Left renal cortex interstitium (tissue), 4 donors: ENCODE results near the gene PRRC2A. TPM values are rescaled to one million over a fixed set of nuclear protein-coding genes. Genes with fewer than 3 reads are reported as not detected.

Source experiments
- DNase-seq, 4 donors: peaks; one replicate each; pipeline ENCODE4 v3.0.0-alpha.2; 2013; ENCODE audit warnings: low read depth in 4 of 4, low spot score in 2 of 4, missing footprints in 1 of 4
- polyA plus RNA-seq, 4 donors: library from polyadenylated mRNA; unstranded; fragments of 120-200 nt; gene quantifications; one replicate each; pipeline ENCODE4 v1.2.1, GENCODE V29; 2013; ENCODE audit not compliant: insufficient read length in 4 of 4

Gene PRRC2A
- polyA plus RNA-seq, 4 donors, result 129 to 238 (median 197) TPM

GRCh38 chr6:31621991-31622390 lies 1.5 kb downstream of the PRRC2A start:
- DNase-seq, result peak in 1 of 4 donors; percentile 14

GRCh38 chr6:31622684-31623091 lies 2.2 kb downstream of the PRRC2A start:
- DNase-seq, result no peak

DNA sequence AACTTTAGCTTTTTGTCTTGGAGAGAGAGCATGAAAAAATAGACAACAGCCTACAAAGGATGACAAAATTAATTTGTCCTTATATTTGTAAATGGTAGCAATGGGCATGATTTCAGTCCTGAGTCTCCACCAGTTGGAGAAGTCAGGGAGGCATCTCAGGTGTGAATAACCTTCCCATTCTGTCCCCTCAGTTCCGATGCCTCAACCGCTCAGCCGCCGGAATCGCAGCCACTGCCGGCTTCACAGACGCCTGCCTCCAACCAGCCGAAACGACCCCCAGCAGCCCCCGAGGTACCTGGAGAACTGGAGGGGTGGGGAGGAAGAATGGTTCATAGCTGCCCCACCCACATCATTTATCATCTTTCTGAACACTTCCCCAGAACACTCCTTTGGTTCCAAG lies 3.6 kb downstream of the PRRC2A start:
- DNase-seq, result no peak

GRCh38 chr6:31626952-31627351 lies 6.4 kb downstream of the PRRC2A start:
- no peak for DNase-seq

GRCh38 chr6:31627690-31628287 lies 7.3 kb downstream of the PRRC2A start:
- DNase-seq, result no peak

DNA sequence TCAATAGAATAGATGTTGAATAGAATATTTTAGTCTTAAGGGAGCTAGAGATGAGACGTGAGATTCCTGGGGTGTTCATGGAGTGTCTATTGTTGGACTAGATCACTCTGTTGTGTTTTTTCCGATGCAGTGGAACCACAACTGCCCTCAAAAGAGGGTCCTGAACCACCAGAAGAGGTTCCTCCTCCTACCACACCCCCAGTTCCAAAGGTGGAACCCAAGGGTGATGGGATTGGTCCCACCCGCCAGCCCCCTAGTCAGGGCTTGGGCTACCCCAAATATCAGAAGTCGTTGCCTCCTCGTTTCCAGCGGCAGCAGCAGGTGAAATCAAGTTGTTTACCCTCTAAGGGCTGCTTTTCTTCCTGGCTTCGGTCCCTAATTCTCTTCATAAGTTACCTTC lies 8.5 kb downstream of the PRRC2A start:
- no peak for DNase-seq

DNA sequence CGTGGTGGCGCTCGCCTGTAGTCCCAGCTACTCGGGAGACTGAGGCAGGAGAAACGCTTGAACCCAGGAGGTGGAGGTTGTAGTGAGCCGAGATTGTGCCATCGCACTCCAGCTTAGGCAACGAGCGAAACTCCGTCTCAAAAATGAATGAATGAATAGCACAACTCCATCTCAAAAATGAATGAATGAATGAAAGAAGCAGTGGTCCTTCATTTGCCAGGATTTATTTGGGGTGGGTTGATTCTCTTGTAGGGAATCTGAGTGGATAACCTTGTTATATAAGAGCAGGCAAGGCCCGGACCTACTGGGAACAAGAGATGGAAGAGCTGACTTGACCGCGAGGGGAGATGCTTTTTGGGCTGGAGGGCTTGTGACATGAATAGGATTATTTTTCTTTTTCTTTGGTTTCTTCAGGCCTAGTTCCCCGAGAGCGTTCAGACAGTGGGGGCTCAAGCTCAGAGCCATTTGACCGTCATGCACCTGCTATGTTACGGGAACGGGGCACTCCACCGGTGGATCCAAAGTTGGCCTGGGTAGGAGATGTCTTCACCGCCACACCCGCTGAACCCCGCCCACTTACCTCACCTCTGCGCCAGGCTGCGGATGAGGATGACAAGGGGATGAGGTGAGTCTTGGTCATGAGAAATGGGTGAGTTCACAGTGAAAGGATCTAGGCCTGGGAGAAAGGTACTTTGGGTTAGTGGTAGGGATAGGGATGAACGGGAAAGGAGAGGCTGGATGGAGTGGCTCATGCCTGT lies 9.8 kb downstream of the PRRC2A start:
- DNase-seq, result no peak

DNA sequence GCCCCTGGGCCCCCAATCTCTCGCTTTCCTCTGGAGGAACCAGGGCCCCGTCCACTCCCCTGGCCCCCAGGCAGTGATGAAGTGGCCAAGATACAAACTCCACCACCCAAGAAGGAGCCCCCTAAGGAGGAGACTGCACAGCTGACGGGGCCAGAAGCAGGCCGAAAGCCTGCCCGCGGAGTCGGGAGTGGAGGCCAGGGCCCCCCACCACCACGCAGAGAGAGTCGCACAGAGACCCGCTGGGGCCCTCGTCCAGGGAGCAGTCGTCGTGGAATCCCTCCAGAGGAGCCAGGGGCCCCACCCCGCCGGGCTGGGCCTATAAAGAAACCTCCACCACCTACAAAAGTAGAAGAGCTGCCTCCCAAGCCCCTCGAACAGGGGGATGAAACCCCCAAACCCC lies 10.7 kb downstream of the PRRC2A start:
- no peak for DNase-seq

- no peak for DNase-seq
Measured at GRCh38 chr6:31631681-31632278, 11.3 kb downstream of the PRRC2A start.

GRCh38 chr6:31632279-31632946 lies 11.9 kb downstream of the PRRC2A start:
- no peak for DNase-seq

DNA sequence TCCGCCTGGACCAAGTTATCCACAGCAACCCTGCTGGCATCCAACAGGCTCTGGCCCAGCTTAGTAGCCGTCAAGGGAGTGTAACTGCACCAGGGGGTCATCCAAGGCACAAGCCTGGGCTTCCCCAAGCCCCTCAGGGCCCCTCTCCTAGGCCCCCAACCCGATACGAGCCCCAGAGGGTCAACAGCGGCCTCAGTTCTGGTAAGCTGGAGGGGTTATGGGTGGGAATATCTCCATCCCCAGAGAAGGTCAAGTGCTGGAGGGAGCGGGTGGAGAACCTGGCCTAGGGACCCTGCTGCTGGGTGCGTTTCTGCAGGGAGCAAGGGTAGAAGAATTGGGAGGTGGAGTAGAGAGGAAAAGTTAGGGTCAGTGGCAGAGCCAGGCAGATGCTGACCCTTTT lies 12.9 kb downstream of the PRRC2A start:
- DNase-seq, result no peak

- no peak for DNase-seq
Measured at GRCh38 chr6:31634131-31634530, 13.6 kb downstream of the PRRC2A start.

GRCh38 chr6:31634969-31635575 lies 14.6 kb downstream of the PRRC2A start:
- DNase-seq, result no peak

GRCh38 chr6:31636698-31637596 lies 16.4 kb downstream of the PRRC2A start:
- DNase-seq, result no peak

DNA sequence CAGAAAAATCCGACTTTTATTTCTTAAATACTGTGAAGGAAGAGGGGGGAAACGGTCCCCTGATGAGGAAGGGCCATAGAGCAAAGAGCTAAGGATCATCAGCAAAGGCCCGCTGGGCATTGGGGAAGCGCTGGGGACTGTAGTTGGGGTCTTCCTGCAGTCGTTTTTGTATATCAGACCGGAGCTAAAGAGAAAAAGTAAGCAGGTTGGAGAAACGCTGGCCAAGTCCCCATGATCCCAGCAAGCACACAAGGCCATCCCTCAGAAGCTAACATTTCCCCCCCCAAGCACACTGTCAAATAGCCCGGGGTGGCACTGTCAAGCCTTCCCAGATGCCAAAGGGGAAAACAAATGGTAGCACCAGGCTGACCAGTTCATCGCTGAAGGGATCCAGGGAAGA lies 18.5 kb downstream of the PRRC2A start:
- DNase-seq, result no peak

DNA sequence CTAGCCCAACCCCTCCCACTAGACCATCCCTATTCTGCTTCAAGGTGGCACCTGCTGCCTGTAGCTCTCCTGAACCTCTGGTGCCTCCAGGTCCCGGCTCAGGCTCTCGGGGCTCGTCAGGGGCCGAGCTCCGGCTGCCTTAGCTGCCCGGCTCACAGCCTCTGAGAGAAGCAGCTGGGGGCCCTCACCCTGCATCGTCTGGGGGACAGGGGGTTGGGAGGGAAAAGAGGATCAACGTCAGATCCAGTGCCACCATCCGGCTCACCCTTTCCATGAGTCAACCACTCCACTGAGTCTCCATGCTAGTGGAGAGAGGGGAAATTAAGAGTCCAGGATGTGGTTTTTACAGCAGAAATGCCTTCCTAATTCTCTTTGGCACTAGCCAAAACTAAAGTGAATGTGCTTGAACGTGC lies 18.9 kb downstream of the PRRC2A start:
- DNase-seq, result no peak

DNA sequence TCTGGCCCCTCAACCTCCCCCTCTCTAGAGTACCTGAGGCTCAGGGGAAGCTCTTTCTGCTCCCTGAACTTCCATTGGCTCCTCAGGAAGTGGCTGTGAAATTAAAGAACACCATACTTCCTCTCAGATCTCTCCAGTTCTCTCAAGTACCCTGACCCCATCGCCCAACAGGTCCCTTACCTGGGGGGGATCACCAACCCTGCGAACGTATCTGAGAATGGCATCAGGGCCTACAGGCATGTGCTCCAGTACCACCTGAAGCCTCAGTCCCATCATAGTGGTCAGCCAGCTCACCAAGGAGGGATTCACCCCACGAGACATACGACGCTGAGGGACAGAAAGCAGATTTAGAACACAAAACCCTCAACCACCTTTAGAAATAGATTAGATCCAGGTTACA lies 20.1 kb downstream of the PRRC2A start:
- no peak for DNase-seq

GRCh38 chr6:31641370-31641769 lies 20.9 kb downstream of the PRRC2A start:
- no peak for DNase-seq

DNA sequence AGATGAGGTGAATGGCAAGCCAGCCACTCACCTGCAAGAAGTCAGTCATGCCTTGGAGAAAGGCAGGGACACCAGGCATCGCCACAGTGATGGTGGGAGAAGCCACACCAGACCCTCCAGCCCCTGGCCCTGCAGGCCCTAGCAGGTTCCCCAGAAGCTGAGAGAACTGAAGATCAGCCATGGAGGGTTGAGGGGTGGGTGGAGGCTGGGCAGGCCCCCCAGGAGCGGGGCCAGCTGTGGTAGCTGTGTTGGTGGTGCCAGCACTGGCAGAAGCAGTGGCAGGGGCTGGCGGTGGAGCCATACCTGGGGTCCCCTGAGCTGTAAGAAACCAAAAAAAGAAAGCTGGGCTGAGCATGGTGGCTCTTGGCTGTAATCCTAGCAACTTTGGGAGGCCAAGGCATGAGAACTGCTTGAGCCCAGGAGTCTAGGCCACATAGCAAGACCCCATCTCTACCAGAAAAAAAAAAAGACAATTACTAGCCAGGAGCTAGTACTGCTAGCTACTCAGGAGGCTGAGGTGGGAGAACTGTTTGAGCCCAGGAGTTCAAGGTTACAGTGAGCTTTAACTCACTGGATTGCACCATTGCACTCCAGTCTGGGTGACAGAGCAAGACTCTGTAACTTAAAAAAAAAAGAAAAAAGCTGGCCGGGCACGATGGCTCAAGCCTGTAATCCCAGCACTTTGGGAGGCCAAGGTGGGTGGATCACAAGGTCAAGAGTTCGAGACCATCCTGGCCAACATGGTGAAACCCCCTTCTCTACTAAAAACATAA lies 22.5 kb downstream of the PRRC2A start:
- DNase-seq, result no peak
